ENCODE data around the gene GAREM1.
"Not testable (repeated sequence)": the region's sequence is repeated elsewhere in the genome, so short reads cannot be mapped to it uniquely, and the experiment has no call there.

Gene GAREM1

GRCh38 chr18:32372381-32373061, 98.2 kb downstream of the GAREM1 start:
- FAIRE-seq, result no peak
- no peak for DNase-seq (ENCODE audit: insufficient read length, low spot score)

- no peak for FAIRE-seq
- no peak for DNase-seq (ENCODE audit: insufficient read length, low spot score)
These were observed 98.7 kb downstream of the GAREM1 start for GRCh38 chr18:32372047-32372380.

DNA sequence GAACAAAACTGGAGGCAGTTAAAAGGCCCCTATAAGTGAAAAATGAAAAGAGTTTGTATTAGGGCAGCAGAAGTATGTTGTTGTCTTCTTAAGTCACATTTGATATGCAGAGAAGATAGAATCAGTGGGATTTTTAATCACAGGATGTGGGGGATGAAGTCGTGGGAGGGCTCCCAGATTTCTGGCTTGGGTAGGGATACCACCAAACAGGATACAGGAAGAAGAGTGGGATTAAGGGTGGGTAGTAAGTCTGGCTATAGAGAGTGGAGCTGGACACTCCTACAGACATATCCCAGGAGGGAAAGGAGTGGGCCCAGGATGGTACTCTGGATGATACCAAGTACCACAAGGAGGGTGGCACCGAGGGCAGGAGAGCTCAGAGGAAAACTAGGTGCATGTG, 99.3 kb downstream of the GAREM1 start:
- DNase-seq (ENCODE audit: insufficient read length, low spot score) (no peak), FAIRE-seq (no peak)

DNA sequence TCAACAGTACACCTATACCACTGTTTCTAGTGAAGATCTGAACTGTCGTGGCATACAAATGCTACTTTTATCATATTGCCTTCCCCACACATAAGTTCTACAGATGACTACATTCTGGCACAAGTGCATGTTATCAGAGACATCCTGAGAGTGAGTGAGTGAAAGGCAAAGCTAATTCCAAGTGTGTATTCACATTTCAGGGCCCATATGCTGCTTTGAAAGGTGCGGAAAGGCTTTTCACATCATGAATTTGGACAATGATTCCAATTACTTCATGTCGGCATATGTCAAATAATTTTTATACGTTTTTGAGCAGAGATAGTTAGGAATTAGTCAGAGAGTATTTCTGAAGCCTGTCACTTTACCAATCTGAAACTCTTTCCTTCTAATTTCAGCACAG, 101.7 kb downstream of the GAREM1 start:
- DNase-seq (ENCODE audit: insufficient read length, low spot score), result no peak

DNA sequence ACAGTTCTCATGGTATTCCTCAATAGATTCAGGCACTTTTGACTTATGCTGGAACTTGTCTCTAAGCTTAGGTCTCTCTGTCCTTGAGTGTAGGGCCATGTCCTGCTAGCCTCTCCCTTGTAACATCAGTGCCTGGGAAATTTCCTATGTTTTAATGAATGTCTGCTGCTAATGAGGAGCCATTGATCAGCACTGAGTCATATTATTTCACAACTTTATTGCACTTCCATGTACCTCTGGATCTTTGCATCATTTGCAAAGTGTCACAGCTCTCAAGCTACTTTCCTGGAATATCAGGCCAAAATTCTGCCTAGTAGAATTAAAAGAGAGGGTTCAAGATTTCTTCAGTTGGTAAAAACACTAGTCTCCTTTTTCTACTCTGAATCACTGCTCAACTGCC, 102.5 kb downstream of the GAREM1 start:
- DNase-seq (ENCODE audit: insufficient read length, low spot score) (no peak), FAIRE-seq (no peak)

More for the DNA sequence above, 101.7 kb downstream of the GAREM1 start:
- no peak for FAIRE-seq

- DNase-seq (ENCODE audit: insufficient read length, low spot score) (no peak), FAIRE-seq (no peak)
These were observed 103.8 kb downstream of the GAREM1 start for GRCh38 chr18:32366586-32367538.

DNA sequence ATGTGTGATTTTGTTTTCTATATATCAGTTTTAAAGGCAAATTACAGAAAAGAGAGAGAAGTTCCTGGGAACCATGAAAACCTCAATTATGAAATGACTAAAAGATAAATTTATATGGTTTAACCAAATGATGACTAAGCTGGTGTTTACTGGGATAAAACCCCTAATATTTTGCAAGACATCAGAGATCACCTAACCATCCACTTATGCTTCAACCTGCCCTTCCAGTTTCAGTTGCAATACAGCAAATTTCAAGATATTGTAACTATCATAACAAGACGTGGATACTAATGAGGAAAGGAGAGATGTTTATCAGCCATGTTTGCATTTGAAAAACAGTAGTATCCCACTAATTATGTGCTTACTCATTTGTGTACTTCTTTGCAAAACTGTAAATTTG, 108.2 kb downstream of the GAREM1 start:
- FAIRE-seq (no peak), DNase-seq (ENCODE audit: insufficient read length, low spot score) (no peak)

GRCh38 chr18:32360682-32361345, 109.9 kb downstream of the GAREM1 start:
- DNase-seq (ENCODE audit: insufficient read length, low spot score) (no peak), FAIRE-seq (no peak)

- FAIRE-seq (no peak), DNase-seq (ENCODE audit: insufficient read length, low spot score) (no peak)
These were observed 112.2 kb downstream of the GAREM1 start for GRCh38 chr18:32358529-32358928.

- DNase-seq (ENCODE audit: insufficient read length, low spot score) (no peak), FAIRE-seq (no peak)
These were observed 112.6 kb downstream of the GAREM1 start for GRCh38 chr18:32358075-32358474.

DNA sequence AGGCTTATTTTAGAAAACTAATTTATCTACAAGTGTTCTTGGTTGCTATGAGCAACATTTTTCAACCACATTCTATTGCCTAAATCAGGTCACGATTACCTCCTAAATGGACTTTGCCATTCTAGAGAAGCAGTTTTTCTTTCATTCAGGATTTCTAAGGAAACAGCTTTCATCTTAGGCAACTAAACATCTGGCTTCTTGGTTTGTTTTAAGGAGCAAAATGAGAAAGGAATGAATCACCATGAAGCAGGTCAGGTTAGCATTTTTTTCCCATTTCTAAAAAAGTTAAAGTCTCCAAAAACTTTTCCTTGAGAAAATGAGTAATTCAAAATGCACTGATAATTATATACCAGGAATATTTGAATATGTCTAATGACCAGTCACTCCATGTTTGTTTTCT, 114.8 kb downstream of the GAREM1 start:
- DNase-seq (ENCODE audit: insufficient read length, low spot score) (no peak), FAIRE-seq (no peak)

- DNase-seq (ENCODE audit: insufficient read length, low spot score), result no peak
- no peak for FAIRE-seq
These were observed 116.2 kb downstream of the GAREM1 start for GRCh38 chr18:32354518-32354917.

- FAIRE-seq, result no peak
- DNase-seq (ENCODE audit: insufficient read length, low spot score), result no peak
These were observed 117.4 kb downstream of the GAREM1 start for GRCh38 chr18:32353257-32353656.

GRCh38 chr18:32351032-32351431, 119.7 kb downstream of the GAREM1 start:
- FAIRE-seq, result no peak
- no peak for DNase-seq (ENCODE audit: insufficient read length, low spot score)

DNA sequence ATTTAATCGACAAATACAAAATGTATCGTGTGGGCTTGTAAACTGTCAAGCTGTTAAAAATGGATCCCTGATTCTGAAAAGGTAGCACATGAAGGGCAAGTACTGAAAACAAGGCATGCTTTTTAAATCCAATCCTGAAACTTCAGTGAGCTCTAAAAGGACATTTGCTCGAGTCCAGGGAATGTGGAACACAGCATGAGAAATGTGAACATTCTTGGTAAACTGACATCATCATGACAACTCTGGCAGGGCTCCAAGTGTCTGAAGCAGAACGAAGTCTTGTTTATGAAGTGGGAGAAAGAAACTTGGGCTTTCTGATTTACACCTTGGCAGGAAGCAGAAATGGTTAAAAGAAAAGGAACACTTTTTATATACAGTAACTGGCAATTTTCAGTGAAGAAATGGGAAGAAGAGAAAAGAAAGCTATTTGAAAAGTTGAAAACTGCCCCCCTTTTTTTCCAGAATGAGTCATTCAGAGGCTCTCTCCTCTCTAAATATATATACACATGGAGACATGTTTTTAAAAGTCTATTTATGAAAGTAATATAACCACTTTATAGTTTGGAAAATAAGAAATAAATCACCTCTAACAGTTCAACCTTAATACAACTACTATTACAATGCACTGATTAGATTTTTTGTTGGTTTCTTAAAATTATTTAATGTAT, 120.8 kb downstream of the GAREM1 start:
- DNase-seq (ENCODE audit: insufficient read length, low spot score) (peak; percentile 19), FAIRE-seq (no peak)

- FAIRE-seq, result no peak
- no peak for DNase-seq (ENCODE audit: insufficient read length, low spot score)
These were observed 124.0 kb downstream of the GAREM1 start for GRCh38 chr18:32346671-32347070.

DNA sequence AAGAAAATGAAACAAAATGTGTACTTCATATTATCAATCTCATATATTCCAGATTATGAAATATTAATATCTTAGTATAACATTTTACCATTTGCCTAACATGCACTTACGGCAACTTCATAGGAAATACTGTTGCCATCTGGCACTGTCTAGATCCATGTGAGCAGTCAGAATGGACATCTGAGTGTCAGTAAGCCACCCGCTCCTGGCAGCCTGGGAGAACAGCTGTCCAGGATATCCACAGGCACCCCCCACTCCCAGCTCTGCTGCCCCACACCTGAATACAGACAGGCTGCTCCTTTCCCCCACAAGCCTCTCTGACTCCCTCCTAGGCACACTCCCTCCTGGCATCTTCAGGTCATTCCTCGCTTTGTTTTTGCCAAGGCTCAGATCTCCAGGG, 127.0 kb downstream of the GAREM1 start:
- FAIRE-seq (no peak), DNase-seq (ENCODE audit: insufficient read length, low spot score) (no peak)

DNA sequence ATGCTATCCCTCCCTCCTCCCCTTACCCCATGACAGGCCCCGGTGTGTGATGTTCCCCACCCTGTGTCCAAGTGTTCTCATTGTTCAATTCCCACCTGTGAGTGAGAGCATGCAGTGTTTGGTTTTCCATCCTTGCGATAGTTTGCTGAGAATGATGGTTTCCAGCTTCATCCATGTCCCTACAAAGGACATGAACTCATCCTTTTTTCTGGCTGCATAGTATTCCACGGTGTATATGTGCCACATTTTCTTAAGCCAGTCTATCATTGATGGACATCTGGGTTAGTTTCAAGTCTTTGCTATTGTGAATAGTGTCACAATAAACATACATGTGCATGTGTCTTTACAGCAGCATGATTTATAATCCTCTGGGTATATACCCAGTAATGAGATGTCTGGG, 129.6 kb downstream of the GAREM1 start:
- not testable (repeated sequence) for DNase-seq (ENCODE audit: insufficient read length, low spot score); FAIRE-seq

GRCh38 chr18:32339045-32339444, 131.6 kb downstream of the GAREM1 start:
- FAIRE-seq, result no peak
- DNase-seq (ENCODE audit: insufficient read length, low spot score), result no peak

- FAIRE-seq (no peak), DNase-seq (ENCODE audit: insufficient read length, low spot score) (no peak)
These were observed 132.9 kb downstream of the GAREM1 start for GRCh38 chr18:32337821-32338220.

DNA sequence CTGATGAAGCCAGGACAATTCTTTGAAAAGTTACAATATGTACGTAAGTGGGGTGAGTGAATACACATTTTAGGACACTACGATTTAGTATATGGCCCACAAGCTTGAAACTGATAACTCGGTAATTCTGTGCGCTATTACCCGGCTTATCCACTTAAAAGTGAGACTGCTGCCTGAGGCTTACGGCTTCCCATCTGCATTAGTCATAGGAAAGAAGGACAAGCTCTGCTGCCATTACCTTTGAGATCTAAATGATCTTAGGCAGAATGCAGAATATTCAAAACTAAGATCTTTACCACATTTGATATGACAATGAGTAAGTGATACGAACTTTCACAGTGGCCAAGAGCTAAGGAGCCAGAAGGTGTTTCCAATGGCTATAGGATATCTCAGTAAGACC, 133.3 kb downstream of the GAREM1 start:
- no peak for FAIRE-seq

More for the DNA sequence above, 133.3 kb downstream of the GAREM1 start:
- no peak for DNase-seq (ENCODE audit: insufficient read length, low spot score)
